B cell (primary cell): ENCODE measurements around the gene SMIM20. TPM values are rescaled to one million over a fixed set of nuclear protein-coding genes. Genes with fewer than 3 reads are reported as not detected.
A peak's percentile ranks its signal among the peaks of the same experiment; 100 is the strongest.

Source experiments
- ATAC-seq: fragments of 200-7000 bp; cut with Tn5 transposase; one replicate; pipeline ENCODE4 v1.10.0; 2021; ENCODE audit warnings: low read depth, mild to moderate bottlenecking, moderate number of reproducible peaks, moderate library complexity
- CTCF ChIA-PET: fragments of 350-600 bp; sonication (Branson Sonifier 250); formaldehyde crosslinking; loops from one replicate; lab custom pipeline; 2021; ENCODE audit warnings: antibody characterized with exemption, inconsistent platforms; lab: Charles Lee
- POLR2A ChIA-PET: fragments of 350-600 bp; sonication (Branson Sonifier 250); formaldehyde crosslinking; loops from one replicate; lab custom pipeline; 2021; ENCODE audit warnings: antibody characterized with exemption; lab: Charles Lee
- DNase-seq: peaks from one replicate; pipeline ENCODE4 v3.0.0; 2013
- H2AFZ ChIP-seq: 2 replicates; pipeline ENCODE4 v1.6.1; 2012; ENCODE audit warnings: mild to moderate bottlenecking, low read depth, low read length; ENCODE audit not compliant: insufficient read depth, poor library complexity, severe bottlenecking
- H3K27ac ChIP-seq, 2 donors: 1 replicate in 1 of 2; 2 replicates in 1 of 2; pipeline ENCODE4 v1.5.1; 2012 to 2013; ENCODE audit warnings: low read length in 2 of 2, mild to moderate bottlenecking in 2 of 2, moderate library complexity in 1 of 2
- H3K27me3 ChIP-seq, 4 experiments: fragments of 200-600 bp in 1 of 4; sonication (generic) in 1 of 4; replicated peaks in 1 of 4; 1 replicate in 2 of 4; 2 replicates in 2 of 4; pipeline versions ENCODE4 v1.6.1 to v1.7.0; 2013 to 2016; ENCODE audit warnings: low read length in 3 of 4, mild to moderate bottlenecking in 2 of 4, mixed read lengths in 1 of 4, moderate library complexity in 1 of 4; ENCODE audit not compliant: insufficient read depth in 4 of 4, control insufficient read depth in 3 of 4; ENCODE audit errors: control extremely low read depth in 1 of 4
- H3K36me3 ChIP-seq, 2 experiments: replicated peaks in 1 of 2; 1 replicate in 1 of 2; 2 replicates in 1 of 2; pipeline versions ENCODE4 v1.6.1 to v1.7.1; 2013; ENCODE audit warnings: low read length in 1 of 2; ENCODE audit not compliant: insufficient read depth in 2 of 2, control insufficient read depth in 1 of 2; ENCODE audit errors: control extremely low read depth in 1 of 2, extremely low read depth in 1 of 2
- H3K4me1 ChIP-seq, 2 donors: fragments of 200-600 bp in 1 of 2; sonication (generic) in 1 of 2; 1 replicate in 1 of 2; 2 replicates in 1 of 2; pipeline versions ENCODE4 v1.5.1 to v1.6.1; 2013 to 2017; ENCODE audit warnings: low read length in 2 of 2; ENCODE audit not compliant: control insufficient read depth in 2 of 2, insufficient read depth in 2 of 2
- H3K4me2 ChIP-seq: replicated peaks from 2 replicates; pipeline ENCODE3; 2012; ENCODE audit warnings: mild to moderate bottlenecking, low read depth, low read length; ENCODE audit not compliant: poor library complexity, severe bottlenecking
- H3K4me3 ChIP-seq, 5 experiments: fragments of 200-600 bp in 1 of 5; sonication (generic) in 1 of 5; 1 replicate in 3 of 5; 2 replicates in 2 of 5; pipeline versions ENCODE4 v1.5.1 to v1.7.0; 2011 to 2016; ENCODE audit warnings: low read length in 4 of 5, mild to moderate bottlenecking in 4 of 5, low read depth in 2 of 5, control low read depth in 1 of 5, moderate library complexity in 1 of 5; ENCODE audit not compliant: insufficient read depth in 1 of 5; ENCODE audit errors: control extremely low read depth in 1 of 5, extremely low read depth in 1 of 5
- H3K79me2 ChIP-seq: fragments of 200-600 bp; sonication (generic); one replicate; pipeline ENCODE4 v1.6.0; 2016; ENCODE audit warnings: low read length; ENCODE audit not compliant: control insufficient read depth, insufficient read depth
- H3K9ac ChIP-seq: fragments of 200-600 bp; sonication (generic); 2 replicates; pipeline ENCODE4 v1.6.1; 2017; ENCODE audit warnings: mild to moderate bottlenecking, low read length, moderate library complexity
- H3K9me3 ChIP-seq, 3 donors: one replicate each; pipeline versions ENCODE4 v1.6.1 to v1.7.1; 2013; ENCODE audit warnings: low read length in 2 of 3; ENCODE audit not compliant: control insufficient read depth in 2 of 3, insufficient read depth in 1 of 3; ENCODE audit errors: control extremely low read depth in 1 of 3
- H4K20me1 ChIP-seq: 2 replicates; pipeline ENCODE4 v1.6.0; 2012; ENCODE audit warnings: mild to moderate bottlenecking, low read length; ENCODE audit not compliant: insufficient read depth, control insufficient read depth, poor library complexity, severe bottlenecking
- H3K27ac Mint-ChIP-seq: one replicate; pipeline ENCODE4 v1.8.0; 2021; ENCODE audit warnings: mixed read lengths
- H3K27me3 Mint-ChIP-seq: one replicate; pipeline ENCODE4 v1.8.0; 2021; ENCODE audit warnings: mixed read lengths
- H3K4me1 Mint-ChIP-seq: one replicate; pipeline ENCODE4 v1.8.0; 2021; ENCODE audit warnings: mixed read lengths
- H3K4me3 Mint-ChIP-seq: one replicate; pipeline ENCODE4 v1.8.0; 2021; ENCODE audit warnings: mixed read lengths
- H3K9me3 Mint-ChIP-seq: one replicate; pipeline ENCODE4 v1.8.0; 2022; ENCODE audit warnings: mixed read lengths; ENCODE audit not compliant: insufficient read depth
- EZH2 ChIP-seq: IDR thresholded peaks from 2 replicates; pipeline ENCODE4 v1.6.1; 2012; ENCODE audit warnings: borderline replicate concordance, low read depth, mild to moderate bottlenecking, moderate library complexity, low read length; ENCODE audit not compliant: insufficient read depth, poor library complexity, severe bottlenecking
- WGBS: methylation state at CpG from one replicate; pipeline ENCODE4 v1.1.5; 2013; ENCODE audit warnings: missing lambda C conversion rate; ENCODE audit not compliant: insufficient coverage; 5-methylcytosine and 5-hydroxymethylcytosine counted together
- intact Hi-C: fragments of 100-400 bp; cut with micrococcal nuclease; formaldehyde crosslinking; loops from one replicate; pipeline ENCODE4 v1.10.0; 2022
- polyA plus RNA-seq: library from polyadenylated mRNA; depleted of rRNA; stranded (reverse); fragments of >200 nt; gene quantifications from 2 replicates; pipeline ENCODE4 v1.2.3, GENCODE V29; 2012
- total RNA-seq, 2 donors: library from RNA; stranded (reverse); fragments of 120-200 nt in 1 of 2; gene quantifications; 1 replicate in 1 of 2; 2 replicates in 1 of 2; pipeline versions ENCODE4 v1.2.3 to v1.2.4, GENCODE V29; 2013 to 2022
- TF ChIP-seq, protein P1 (sequence below): fragments of 200-600 bp; IDR thresholded peaks from one replicate; pipeline ENCODE4 v1.8.0; 2022; ENCODE audit warnings: antibody characterized with exemption, mild to moderate bottlenecking

Gene SMIM20
- total and polyA plus RNA-seq, 2 donors (not counting 1 experiment from before 2014, with no cell fraction given), result 12.6 to 20.2 TPM

DNA sequence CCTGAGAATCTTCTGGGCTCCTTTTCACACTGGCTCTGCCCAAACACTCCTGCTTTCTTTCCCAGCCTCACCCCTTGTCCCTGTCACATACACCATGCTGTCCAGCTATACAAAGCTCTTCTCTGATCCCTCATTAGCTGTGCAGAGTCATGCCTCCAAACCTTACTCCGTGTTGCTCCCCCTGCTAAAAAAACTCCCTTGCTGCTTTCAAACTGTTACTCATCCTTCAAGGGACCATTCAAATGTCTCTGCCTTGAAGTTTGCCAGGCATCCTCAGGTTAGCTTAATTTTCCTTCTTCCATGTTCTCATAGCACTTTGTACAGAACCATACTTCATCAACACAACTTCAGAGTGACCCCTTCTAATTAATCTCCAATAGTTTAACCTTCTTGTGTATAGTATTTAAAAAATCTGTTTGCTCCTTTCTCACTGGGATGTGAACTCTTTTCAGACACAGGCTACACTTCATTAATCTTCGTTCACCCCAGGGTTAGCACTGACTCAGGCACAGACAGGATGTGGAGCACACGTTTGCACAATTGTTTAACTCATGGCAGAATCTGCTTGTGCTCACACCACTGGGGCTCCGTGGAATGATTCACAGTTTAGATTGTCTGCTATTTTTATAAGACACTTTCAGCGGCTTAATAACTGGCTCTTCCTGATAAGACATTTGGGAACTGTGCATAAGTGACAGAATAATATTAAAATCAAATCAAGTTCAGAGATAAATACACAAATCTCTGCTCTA lies 29.8 kb upstream of the SMIM20 start:
- 38% methylated on average over 4 of the region's 5 CpGs for WGBS
- H3K27ac ChIP-seq, result no peak overlapping the region
- peak overlapping the region; percentile 10 for H3K4me2 ChIP-seq
- no peak overlapping the region for H3K9ac ChIP-seq
- CTCF ChIA-PET, result interaction anchor here (1.1 to 1.2 kb wide), 2 partner anchors 34 to 105 kb away, joined by 3 read pairs; no protein-coding TSS in a partner anchor
- peaks cover 54% of the 10 kb centered on the region for H3K4me1 Mint-ChIP-seq
- peaks cover 14% of the 10 kb centered on the region for H3K79me2 ChIP-seq
- no peaks in the 10 kb centered on the region for H4K20me1 ChIP-seq
- peaks cover 0 to 3% (median 0%) of the 10 kb centered on the region in 3 donors for H3K9me3 ChIP-seq
- peaks cover 2% of the 10 kb centered on the region for H3K9me3 Mint-ChIP-seq
- TF ChIP-seq, protein P1, sequence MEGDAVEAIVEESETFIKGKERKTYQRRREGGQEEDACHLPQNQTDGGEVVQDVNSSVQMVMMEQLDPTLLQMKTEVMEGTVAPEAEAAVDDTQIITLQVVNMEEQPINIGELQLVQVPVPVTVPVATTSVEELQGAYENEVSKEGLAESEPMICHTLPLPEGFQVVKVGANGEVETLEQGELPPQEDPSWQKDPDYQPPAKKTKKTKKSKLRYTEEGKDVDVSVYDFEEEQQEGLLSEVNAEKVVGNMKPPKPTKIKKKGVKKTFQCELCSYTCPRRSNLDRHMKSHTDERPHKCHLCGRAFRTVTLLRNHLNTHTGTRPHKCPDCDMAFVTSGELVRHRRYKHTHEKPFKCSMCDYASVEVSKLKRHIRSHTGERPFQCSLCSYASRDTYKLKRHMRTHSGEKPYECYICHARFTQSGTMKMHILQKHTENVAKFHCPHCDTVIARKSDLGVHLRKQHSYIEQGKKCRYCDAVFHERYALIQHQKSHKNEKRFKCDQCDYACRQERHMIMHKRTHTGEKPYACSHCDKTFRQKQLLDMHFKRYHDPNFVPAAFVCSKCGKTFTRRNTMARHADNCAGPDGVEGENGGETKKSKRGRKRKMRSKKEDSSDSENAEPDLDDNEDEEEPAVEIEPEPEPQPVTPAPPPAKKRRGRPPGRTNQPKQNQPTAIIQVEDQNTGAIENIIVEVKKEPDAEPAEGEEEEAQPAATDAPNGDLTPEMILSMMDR, result no peak
- no peak for TF ChIP-seq EZH2
- peak overlapping the region; percentile 60 for H3K27ac Mint-ChIP-seq
- H2AFZ ChIP-seq, result no peak overlapping the region
- peaks cover 33 to 37% of the 10 kb centered on the region in 2 donors for H3K4me1 ChIP-seq
- H3K27me3 Mint-ChIP-seq, result no peaks in the 10 kb centered on the region
- H3K4me3 Mint-ChIP-seq, result peak overlapping the region; percentile 36
- no peak overlapping the region for H3K4me3 ChIP-seq
- DNase-seq, result peak; percentile 39
- POLR2A ChIA-PET, result interaction anchor here (1.2 kb wide), 1 partner anchor 29 kb away, joined by 4 read pairs; no protein-coding TSS in a partner anchor
- intact Hi-C loops, result no loop called here
- no peaks in the 10 kb centered on the region for H3K27me3 ChIP-seq
- H3K36me3 ChIP-seq, result no peaks in the 10 kb centered on the region
- peak; percentile 46 for ATAC-seq

DNA sequence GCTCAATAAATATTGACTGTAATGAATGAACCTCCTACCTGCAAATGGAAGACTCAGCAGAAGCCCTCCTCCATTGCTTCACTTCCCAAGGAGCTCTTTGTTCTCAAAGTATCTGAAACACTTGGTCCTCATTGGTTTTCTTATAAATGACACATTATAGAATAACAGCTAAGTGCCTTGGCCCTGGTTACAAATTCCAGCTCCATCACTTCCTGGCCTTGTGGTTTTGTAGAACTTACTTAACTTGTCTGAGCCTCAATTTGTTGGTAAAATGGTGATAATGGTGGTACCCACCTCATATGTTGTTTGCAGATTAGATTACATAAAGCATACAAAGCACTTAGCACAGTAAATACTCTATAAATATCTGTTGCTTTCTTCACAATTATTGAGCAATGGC lies 25.2 kb upstream of the SMIM20 start:
- H3K27ac Mint-ChIP-seq, result no peak overlapping the region

More for the DNA sequence above, 25.2 kb upstream of the SMIM20 start:
- H3K4me1 Mint-ChIP-seq, result peaks cover 24% of the 10 kb centered on the region
- ChIA-PET POLR2A (interaction anchor here (1.1 kb wide), 1 partner anchor 9 kb away, joined by 3 read pairs; no protein-coding TSS in a partner anchor), CTCF (interaction anchor here (0.6 to 1.2 kb wide), 4 partner anchors 10 to 46 kb away, joined by 3 to 5 read pairs (median 4); no protein-coding TSS in a partner anchor)
- no peaks in the 10 kb centered on the region for H4K20me1 ChIP-seq
- H2AFZ ChIP-seq, result no peak overlapping the region
- intact Hi-C loops, result no loop called here
- DNase-seq, result no peak
- H3K27me3 ChIP-seq, result no peaks in the 10 kb centered on the region
- H3K9me3 Mint-ChIP-seq, result no peaks in the 10 kb centered on the region
- no peak overlapping the region for H3K4me2 ChIP-seq
- no peaks in the 10 kb centered on the region for H3K9me3 ChIP-seq
- no peak overlapping the region for H3K9ac ChIP-seq
- no peak overlapping the region for H3K27ac ChIP-seq
- no peak for ATAC-seq
- H3K79me2 ChIP-seq, result peaks cover 7% of the 10 kb centered on the region
- no peak overlapping the region for H3K4me3 ChIP-seq
- H3K4me3 Mint-ChIP-seq, result no peak overlapping the region
- peaks cover 14 to 15% of the 10 kb centered on the region in 2 donors for H3K4me1 ChIP-seq
- TF ChIP-seq, protein P1, result no peak
- no peak for TF ChIP-seq EZH2
- H3K27me3 Mint-ChIP-seq, result no peaks in the 10 kb centered on the region
- H3K36me3 ChIP-seq, result no peaks in the 10 kb centered on the region
